Stomach (tissue), 4 donors: Measurements from ENCODE around the gene PDE4D.

Source experiments
- EP300 ChIP-seq: sonication (generic); formaldehyde crosslinking; IDR thresholded peaks from one replicate; pipeline ENCODE4 v1.6.1; 2017; ENCODE audit warnings: antibody characterized with exemption
- POLR2A ChIP-seq, 4 donors: fragments of 450-650 bp; IDR thresholded peaks; one replicate each; pipeline ENCODE4 v1.6.1; 2016; ENCODE audit warnings: antibody characterized with exemption in 4 of 4, control low read depth in 2 of 4, mild to moderate bottlenecking in 1 of 4, moderate library complexity in 1 of 4
- POLR2AphosphoS5 ChIP-seq, 3 donors: sonication (generic); formaldehyde crosslinking; IDR thresholded peaks; one replicate each; pipeline ENCODE4 v1.6.1; 2016; ENCODE audit warnings: antibody characterized with exemption in 3 of 3
- TF ChIP-seq, protein P1 (sequence below), 7 experiments: fragments of 450-650 bp in 4 of 7; fragments of 200-600 bp in 3 of 7; sonication (generic) in 3 of 7; IDR thresholded peaks; one replicate each; pipeline ENCODE4 v1.5.1; 2016 to 2019; ENCODE audit warnings: antibody characterized with exemption in 7 of 7, control low read depth in 2 of 7, mild to moderate bottlenecking in 1 of 7

DNA sequence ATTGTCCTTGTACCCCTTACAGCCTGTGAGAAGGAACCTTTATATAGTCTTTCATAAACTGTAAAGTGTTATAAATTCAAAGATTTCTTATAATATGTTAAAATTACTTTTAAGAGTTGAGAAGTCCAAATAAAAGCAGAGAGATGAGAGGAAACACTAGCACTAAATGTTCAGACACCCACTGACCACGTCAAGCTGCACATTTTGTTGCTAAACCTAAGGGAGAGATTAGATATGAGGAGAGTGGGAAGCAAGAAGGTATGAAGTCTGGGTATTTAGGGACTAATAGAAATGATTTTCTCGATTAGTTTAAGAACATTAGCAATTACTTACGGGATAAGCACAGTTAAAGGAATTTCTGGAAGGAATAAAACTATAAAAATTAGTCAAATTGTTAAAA, 803.8 kb downstream of the PDE4D start:
- TF ChIP-seq POLR2A (IDR thresholded peaks at IDR 0.05) (no peak), POLR2AphosphoS5 (IDR thresholded peaks at IDR 0.05) (no peak), EP300 (no peak)
- TF ChIP-seq, protein P1, sequence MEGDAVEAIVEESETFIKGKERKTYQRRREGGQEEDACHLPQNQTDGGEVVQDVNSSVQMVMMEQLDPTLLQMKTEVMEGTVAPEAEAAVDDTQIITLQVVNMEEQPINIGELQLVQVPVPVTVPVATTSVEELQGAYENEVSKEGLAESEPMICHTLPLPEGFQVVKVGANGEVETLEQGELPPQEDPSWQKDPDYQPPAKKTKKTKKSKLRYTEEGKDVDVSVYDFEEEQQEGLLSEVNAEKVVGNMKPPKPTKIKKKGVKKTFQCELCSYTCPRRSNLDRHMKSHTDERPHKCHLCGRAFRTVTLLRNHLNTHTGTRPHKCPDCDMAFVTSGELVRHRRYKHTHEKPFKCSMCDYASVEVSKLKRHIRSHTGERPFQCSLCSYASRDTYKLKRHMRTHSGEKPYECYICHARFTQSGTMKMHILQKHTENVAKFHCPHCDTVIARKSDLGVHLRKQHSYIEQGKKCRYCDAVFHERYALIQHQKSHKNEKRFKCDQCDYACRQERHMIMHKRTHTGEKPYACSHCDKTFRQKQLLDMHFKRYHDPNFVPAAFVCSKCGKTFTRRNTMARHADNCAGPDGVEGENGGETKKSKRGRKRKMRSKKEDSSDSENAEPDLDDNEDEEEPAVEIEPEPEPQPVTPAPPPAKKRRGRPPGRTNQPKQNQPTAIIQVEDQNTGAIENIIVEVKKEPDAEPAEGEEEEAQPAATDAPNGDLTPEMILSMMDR (IDR thresholded peaks at IDR 0.05), result no peak
